GM12892 (cell line): Measurements from ENCODE around the gene CCDC88C.
A peak's percentile ranks its signal among the peaks of the same experiment; 100 is the strongest.
"Not testable (repeated sequence)": the region's sequence is repeated elsewhere in the genome, so short reads cannot be mapped to it uniquely, and the experiment has no call there.

Experiments
- DNase-seq: peaks from one replicate; pipeline ENCODE4 v3.0.0; 2011; ENCODE audit not compliant: insufficient read length
- FAIRE-seq: peaks from 2 replicates; lab custom pipeline; 2011; peaks lifted over from hg19 to GRCh38; lab: Jason Lieb, UNC
- POLR2A ChIP-seq: IDR thresholded peaks from 2 replicates; pipeline ENCODE4 v1.6.1; 2011; ENCODE audit warnings: low read depth, low read length, control low read depth
- POLR2AphosphoS5 ChIP-seq: IDR thresholded peaks from 2 replicates; pipeline ENCODE4 v1.6.1; 2011; ENCODE audit warnings: low read depth, low read length, control low read depth
- TAF1 ChIP-seq: IDR thresholded peaks from 2 replicates; pipeline ENCODE4 v1.6.1; 2011; ENCODE audit warnings: low read depth, mild to moderate bottlenecking, control low read depth, low read length, borderline replicate concordance

CCDC88C gene

GRCh38 chr14:91414475-91414833, 3.2 kb downstream of the CCDC88C start:
- TF ChIP-seq TAF1 (no peak), POLR2A (no peak), POLR2AphosphoS5 (no peak)
- DNase-seq (no peak), FAIRE-seq (peak; percentile 48)

DNA sequence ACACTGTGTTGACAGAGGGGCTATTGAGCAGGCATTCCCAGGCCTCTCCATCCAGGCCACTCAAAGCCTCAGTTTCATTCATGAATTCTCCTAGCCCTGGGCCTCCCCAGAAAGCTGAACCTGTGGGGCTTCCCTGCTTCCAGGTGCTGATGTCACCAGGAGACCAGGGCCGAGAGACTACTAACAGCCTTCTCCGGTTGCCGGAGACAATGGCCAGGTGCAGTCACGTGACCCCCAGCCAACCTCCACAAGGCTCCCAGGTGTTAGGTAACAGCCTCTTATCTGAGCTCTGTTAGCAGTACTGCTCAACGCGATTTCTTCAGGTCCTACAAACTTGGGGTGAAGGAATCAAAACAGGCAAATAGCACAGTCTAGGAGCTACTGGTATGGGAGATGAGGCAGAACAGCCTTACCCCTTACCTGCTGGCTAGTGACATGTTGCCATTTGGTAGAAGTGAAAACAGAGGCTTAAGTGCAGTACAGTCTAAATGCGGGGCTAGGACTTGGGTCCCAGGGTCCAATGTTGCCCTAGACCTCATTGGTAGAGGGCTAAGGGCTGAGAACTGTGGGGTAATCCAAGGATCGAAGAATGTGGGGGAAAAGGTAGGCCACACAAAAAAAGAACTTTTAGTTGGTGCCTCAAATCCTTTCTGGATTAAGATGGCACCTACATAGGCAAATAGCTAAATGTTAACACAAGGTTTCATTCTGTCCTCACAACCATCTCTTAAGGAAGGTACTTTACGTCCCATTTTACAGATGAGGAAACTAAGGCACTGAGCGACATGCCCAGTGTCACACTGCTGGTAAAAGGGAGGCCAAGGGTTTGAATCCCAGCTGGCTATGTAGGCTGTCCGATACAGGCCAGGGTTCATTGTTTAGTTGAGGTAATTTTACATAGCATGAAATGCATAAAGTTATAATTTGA, 3.8 kb downstream of the CCDC88C start:
- DNase-seq = no peak
- peak; percentile 46 for FAIRE-seq
- TF ChIP-seq POLR2AphosphoS5 = no peak
- TF ChIP-seq POLR2A = no peak; the same call in 1 of the 2 replicates
- no peak for TF ChIP-seq TAF1

- DNase-seq = no peak
- no peak for TF ChIP-seq POLR2A
- no peak for TF ChIP-seq POLR2AphosphoS5
- TF ChIP-seq TAF1 = no peak
- FAIRE-seq = peak; percentile 24
Measured at GRCh38 chr14:91412939-91413338, 4.7 kb downstream of the CCDC88C start.

DNA sequence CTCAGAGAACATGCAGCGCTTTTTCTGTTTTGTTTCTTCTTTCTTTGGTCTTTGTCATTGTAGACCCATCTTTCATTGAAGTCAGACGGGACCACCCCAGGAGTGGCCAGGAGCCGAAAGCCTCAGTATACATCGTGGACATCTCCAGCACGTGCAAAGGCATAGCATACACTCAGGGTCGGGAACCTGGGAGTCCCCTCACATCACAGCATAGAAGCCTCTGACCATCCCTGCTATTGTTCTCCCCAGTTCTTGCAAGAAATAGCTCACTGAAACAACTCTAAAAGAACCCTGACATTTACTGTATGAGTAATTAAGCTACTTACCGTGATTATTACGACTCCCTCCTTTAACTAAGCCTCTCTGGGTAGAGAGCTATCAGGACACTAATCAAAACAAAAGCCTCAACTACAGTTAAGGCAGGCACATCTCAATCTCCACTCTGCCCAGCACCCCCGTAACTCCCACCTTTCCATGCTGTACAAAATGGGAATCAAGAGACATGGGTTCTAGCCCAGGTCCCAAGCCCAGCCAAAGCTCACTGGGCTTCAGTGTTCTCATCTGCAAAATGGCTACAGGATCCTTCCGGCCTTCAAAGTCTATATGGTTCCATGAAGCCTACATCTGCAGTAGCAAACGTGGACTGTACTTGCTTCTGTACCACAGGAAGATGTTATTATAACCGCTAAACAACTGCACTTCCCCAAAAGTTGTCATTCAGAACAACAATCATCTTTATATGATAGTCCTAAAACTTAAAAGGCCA, 6.7 kb downstream of the CCDC88C start:
- FAIRE-seq = peak; percentile 74
- no peak for TF ChIP-seq TAF1
- 0 out of 2 replicates have a peak, but pooled peaks have one; percentile 10 for TF ChIP-seq POLR2A
- no peak for DNase-seq

DNA sequence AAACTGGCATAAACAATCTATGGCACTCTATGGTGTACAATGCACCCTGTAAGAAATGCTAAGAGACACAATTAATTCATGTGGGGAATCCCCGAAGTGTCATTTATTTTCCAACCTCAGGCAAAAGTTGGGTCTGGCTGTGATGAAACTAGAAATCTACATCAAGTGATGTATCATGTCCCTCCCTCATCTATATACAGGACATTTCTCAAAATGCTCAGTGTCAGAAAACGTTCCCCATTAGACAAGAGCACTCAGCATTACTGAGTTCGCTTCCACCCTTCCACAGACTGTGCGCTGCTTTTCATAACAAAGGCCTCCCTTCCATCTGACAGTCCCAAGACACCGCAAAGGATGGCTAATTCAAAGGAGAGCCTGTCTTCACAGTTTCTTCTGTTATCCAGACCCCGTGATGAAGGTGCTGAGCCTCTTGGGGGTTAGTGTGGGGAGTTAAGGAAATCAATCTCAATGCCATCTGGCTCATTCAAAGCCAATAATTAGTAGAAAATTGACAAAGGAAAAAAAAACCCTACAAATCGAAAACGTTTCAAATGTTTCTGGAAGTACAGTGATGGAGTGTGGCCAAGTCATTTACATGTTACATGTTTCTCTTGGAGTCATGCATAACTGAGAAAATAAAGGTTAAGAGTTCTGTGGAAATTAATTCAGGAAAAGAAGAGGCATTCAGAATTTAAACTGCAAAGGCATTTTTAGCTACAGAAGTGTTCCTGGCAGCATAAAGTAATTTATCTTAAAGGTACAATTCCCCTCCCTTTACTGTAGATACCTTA, 7.5 kb downstream of the CCDC88C start:
- TF ChIP-seq POLR2A (peak; percentile 29; the same call in 1 of the 2 replicates), POLR2AphosphoS5 (no peak), TAF1 (no peak)
- no peak for FAIRE-seq
- no peak for DNase-seq

DNA sequence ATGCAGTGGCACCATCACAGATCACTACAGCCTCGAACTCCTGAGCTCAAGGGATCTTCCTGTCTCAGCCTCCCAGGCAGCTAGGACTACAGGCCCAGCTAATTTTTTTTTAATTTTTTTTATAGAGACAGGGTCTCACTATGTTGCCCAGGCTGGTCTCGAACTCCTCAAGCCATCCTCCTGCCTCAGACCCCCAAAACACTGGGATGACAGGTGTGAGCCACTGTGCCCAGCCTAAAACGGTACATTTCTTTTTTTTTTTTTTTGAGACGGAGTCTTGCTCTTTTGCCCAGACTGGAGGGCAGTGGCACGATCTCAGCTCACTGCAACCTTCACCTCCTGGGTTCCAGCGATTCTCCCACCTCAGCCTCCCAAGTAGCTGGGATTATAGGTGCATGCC, 8.4 kb downstream of the CCDC88C start:
- FAIRE-seq, DNase-seq: not testable (repeated sequence)

- TF ChIP-seq TAF1 (no peak), POLR2A (no peak), POLR2AphosphoS5 (no peak)
- DNase-seq = no peak
- no peak for FAIRE-seq
Measured at GRCh38 chr14:91406982-91407381, 10.6 kb downstream of the CCDC88C start.

DNA sequence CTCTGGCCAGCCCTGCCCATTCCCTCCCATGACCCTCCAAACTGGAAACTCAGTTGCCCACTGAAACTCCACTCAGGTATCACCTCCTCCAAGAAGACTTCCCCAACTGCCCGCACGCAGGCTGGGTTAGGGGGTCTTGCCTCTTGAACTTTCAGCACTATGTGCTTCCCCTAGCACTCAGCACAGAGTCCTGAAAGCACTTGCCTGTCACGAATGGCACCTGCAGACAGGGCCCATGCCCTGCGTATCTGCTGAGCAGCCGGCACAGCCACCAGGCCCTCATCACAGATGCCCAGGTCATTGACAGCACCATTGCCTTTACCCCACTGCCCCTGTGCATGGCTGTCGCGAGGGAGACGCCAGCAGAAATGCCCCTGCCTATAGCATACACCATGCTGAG, 11.2 kb downstream of the CCDC88C start:
- TF ChIP-seq TAF1 = no peak
- no peak for TF ChIP-seq POLR2AphosphoS5
- no peak for TF ChIP-seq POLR2A
- no peak for FAIRE-seq
- no peak for DNase-seq

GRCh38 chr14:91405724-91406435, 11.7 kb downstream of the CCDC88C start:
- FAIRE-seq (no peak), DNase-seq (no peak)
- TF ChIP-seq TAF1 (no peak), POLR2A (0 out of 2 replicates have a peak, but pooled peaks have one; percentile 10)

- TF ChIP-seq TAF1 = no peak
- TF ChIP-seq POLR2AphosphoS5 = no peak
- TF ChIP-seq POLR2A = no peak
- DNase-seq (no peak), FAIRE-seq (no peak)
Measured at GRCh38 chr14:91405241-91405721, 12.3 kb downstream of the CCDC88C start.
